DMS79 (cell line): ENCODE measurements around the gene ASF1B.
"Not testable (repeated sequence)": the region's sequence is repeated elsewhere in the genome, so short reads cannot be mapped to it uniquely, and the experiment has no call there.

Experiments
- DNase-seq: peaks from one replicate; lab custom pipeline; 2025; lab: John Stamatoyannopoulos, UW

Gene ASF1B

DNA sequence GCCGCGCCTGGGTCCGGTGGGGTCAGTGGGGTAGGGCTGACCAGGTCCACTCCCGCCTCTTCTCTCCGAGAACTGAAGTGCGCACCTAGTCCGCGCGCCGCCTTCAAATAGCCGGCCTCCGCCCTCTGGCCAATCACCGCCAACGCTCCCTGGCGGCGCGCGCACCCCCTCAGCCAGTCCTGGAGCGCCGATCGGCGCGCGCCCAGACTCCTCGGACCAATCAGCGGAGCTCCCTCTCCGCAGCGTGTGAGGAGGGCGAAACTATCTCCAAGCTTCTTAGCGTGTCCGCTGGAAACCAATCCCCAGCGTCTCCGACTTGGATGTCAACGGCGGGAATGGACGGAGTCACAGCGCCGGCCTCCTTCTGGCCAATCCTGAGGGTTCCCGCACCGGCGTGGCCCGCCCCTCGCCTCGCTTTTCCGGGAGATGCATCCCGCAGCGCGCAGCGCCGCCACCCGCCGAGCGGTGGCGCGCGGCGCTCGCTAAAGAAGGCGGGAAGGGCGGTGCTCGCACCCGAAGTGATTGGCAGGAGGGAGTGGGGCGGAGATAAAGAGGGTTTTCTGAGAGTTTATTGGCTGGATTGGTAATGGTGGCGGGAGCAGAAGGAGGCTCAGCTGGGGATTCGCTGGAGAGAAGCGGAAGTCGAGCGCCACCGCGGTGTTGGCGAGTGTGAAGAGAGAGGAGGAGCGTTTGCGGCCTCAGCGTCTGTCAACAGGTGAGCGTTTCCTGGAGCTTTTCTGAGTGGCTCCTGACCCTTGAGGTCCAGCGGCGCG lies at the start of gene ASF1B:
TSS of gene ASF1B (minus strand) at position 81 of the 773 bp plus-strand sequence. CDS start 133 bp downstream, outside the sequence.
- peak; percentile 100 for DNase-seq

DNA sequence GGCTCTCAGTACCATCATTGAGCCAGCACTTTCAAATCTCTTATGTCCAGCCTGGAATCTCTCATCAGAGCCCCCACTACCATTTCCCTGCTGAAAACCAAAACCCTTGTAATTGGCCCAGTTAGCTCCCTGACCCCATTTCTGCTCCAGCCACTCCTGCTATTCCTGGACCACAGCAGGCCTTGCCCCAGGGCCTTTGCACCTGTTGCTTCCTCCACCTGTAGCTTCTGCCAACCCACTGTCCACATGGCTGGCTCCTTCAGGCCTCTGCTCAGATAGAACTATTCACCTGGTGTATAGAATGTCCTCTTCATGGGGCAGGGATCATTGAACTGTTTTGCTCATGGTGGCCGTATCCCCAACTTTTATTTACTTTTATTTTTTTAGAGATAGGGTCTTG lies 49.3 kb upstream of the ASF1B start:
- DNase-seq: not testable (repeated sequence)

DNA sequence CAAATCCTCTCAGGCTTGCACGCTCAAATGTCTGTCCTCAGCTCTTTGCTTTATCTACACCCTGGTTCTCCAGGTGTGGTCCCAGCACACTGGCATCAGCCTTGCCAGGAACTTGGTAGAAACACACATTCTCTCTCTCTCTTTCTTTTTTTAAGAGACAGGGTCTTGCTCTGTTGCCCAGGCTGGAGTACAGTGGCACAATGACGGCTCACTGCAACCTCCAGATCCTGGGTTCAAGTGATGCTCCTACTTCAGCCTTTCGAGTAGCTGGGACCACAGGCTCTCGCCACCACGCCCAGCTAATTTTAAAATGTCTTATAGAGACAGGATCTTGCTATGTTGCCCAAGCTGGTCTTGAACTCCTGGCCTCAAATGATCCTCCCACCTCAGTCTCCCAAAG lies 48.8 kb upstream of the ASF1B start:
- DNase-seq: no peak

DNA sequence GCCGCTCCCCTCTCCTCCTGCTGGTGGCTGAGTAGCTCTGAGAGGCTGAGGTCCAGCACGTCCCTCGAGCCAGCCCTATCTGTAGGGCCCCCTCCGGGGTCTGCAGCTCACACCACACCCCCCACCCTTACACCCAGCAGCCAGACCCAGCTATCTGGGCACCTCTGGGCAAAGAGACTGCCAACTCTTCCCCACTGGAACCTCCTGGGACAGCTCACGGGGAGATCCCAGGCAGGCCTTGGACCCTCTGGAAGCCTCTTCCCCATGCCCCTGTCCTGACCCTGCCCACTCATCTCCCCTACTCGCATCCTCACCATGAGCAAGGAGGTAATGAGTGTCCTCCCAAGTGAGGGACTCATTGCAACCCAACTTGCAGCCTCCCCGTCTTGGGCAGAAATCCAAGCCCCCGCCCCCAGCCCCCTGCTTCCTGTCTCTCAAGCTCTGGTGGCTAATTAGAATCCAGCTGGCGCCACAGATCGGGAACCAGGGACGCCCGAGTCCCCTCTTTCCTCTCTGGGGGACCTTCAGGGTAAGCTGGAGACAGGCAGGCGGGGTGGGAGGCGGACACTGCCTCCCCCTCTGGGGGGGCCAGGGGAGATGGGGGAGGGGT lies 47.5 kb upstream of the ASF1B start:
- DNase-seq: no peak

DNA sequence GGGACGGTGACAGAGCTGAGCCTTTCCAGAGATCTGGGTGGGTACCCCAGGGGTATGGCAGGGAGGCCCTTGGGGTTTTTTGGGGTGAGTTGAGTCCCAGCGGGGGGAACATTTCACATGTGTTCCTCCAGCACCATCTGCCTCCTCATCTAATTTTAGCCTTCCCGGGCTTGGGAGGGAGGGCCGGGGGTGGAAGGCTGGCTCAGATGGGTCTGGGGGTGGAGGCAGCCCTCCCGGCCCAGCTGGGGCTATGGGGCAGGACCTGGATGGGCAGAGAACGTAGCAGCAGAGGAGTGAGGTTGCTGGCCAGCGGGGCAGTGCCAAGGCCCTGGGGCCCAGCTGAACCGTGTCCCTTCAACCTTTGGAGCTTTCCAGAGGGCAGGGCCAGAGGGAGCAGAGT lies 46.1 kb upstream of the ASF1B start:
- DNase-seq: no peak

DNA sequence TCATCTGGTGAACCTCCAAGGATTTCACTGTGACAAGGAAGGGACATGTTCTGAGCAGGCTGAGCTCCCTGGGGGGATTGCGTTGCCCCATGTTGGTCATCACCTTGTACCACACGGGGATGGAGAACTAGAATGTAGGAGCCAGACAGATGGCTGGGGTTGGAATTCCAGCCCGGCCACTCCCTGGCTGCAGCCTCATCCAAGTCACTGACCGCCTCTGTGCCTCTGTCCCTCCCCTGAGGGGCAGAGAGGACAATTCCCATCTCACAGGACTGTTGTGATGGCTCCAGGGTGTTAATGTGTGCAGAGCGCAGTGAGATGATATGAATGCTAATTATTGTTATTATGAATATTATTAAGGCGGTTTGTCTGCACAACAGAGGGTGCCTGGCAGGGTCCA lies 45.5 kb upstream of the ASF1B start:
- no peak for DNase-seq

DNA sequence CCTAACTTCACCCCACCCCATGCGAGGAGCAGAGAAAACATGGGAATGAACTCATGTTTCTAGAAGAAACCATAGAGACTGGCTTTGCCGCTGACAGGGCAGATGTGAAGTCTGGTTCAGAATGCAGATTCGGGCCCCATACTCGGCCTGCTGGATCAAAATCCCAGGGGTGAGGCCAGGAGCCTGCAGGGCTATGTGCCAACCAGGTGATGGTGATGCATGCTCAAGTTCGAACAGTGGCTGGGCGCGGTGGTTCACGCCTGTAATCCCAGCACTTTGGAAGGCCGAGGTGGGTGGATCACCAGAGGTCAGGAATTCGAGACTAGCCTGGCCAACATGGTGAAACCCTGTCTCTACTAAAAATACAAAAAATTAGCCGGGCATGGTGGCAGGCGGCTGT lies 44.8 kb upstream of the ASF1B start:
- DNase-seq: not testable (repeated sequence)

DNA sequence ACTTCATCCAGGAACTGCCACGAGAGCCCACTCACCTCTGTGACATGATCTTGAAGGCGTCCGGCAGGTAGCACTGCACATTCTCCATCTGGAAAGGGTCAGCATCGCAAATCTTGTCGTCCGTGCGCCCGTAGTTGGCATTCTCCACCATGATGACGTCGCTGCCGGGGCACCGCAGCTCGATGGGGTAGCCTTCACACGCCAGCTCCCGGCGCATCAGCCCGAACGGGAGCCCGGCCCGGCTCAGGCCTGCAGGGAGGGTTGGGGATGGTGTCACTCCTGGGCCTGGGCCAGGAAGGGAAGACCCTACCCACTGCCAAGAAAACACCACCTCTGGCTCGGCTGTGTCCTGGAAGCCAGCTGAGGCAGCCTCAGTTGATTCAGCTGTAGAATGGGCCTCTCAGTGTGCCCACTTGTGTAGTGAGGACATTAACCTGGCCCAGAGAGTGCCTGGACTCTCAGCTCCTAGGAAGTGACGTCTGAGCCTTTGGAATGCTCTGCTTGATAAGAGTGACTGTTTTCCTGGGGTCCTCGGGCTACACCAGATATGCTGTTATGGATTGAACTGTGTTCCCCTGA lies 41.2 kb upstream of the ASF1B start:
- DNase-seq: no peak

DNA sequence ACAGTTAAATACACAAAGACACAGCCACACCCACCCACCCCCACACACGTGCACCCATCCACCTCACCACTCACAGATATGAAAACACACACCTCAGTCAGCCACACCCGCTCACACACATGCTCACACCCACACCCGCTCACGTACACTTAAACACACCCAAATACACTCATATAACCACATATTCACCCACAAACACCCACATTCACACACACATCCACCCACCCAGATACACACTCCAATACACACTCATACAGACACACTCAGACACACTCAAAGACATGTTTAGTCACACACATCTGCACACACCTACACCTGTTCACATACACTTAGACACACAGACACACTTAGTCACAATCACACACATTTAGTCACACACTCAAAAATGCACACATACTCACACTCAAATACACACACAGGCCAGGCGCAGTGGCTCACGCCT lies 39.0 kb upstream of the ASF1B start:
- no peak for DNase-seq

DNA sequence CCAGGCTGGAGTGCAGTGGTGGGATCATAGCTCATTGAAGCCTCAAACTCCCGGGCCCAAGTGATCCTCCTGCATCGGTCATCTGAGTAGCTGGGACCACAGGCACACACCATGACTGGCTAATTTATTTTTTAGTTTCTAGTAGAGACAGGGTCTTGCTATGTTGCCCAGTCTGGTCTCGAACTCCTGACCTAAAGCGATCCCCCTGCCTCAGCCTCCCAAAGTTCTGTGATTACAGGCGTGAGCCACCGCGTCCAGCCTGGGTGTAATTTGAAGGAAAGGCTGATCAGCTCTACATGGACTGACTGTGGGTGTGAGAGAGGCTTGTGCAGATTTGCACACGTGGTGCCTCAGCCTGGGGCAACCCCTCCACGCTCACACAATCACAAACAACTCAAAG lies 38.5 kb upstream of the ASF1B start:
- DNase-seq: no peak

DNA sequence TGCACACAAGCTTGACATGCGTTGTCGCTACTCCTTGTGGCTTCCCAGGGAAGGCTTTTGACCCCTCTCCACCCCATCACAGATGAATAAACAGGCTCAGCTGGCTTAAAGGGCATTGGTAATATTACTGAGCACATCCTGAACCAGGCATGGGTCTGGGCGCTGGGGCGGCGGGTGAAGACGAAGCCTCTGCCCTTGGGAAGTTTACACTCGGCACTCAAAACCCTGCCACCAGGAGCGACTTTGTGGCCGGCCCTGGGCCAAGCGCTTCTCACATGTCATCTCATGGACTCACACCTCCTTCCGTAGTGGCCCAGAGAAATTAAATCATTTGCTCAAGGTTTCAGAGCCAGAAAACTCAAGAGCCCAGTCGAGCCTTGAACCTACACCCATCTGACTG lies 32.6 kb upstream of the ASF1B start:
- DNase-seq: no peak

DNA sequence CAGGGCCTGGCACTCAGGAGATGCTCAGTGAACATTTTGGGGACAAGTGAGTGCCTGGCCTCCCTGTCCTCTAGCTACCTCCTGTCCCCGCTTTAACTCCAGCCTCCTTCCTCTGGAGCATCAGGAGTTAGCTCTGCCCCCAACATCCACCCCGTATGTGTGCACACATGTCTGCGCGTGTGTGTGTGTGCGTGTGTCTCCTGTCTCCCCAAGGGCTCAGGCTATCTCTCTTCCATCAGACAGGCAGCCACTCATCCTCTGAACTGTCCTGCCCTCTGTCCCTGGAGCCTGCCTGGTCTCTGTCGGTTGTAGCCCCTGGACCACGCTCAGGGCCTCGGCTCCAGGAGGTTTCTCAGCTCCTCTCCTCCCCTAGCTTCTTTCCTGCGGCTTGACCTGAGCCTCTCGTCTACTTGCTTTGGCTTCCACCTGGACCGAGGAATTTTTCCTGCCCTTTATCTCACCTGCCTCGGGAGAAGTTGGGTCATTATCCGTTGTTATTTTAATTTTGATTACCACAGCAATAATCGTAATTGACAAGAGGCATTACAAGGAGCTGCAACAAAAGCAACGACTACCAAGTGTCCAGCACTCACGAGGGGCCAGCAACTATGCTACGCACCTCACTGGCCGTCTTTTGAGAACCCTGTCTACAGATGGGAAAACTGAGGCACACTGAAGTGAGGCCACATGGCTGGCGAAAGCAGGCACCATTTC lies 32.0 kb upstream of the ASF1B start:
- no peak for DNase-seq

DNA sequence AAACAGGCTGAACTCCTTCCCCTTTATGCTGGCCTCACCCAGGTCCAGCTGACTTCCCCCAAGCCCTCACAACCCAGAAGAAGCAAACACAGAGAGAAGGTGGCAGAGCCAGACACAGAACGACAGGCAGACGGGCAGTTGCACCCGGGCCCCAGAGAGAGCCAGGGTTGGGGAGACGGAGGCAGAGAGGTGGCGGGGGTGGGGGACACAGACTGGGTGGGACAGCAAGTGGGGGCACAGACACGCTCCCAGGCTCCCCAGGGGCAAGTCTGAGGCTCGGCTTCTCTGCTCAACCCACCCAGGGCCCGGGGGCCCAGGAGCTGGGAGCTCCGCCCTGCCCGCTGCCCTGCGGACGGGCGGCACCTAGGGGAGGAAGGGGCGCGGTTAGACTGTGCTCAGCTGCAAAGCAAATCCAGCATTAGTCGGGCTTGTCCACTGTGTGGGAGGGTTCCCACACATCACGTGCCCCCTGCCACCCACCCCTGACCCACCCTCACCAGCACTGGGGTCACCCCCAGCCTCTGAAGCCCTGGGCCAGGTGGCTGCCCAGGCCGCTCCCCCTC lies 31.3 kb upstream of the ASF1B start:
- no peak for DNase-seq

DNA sequence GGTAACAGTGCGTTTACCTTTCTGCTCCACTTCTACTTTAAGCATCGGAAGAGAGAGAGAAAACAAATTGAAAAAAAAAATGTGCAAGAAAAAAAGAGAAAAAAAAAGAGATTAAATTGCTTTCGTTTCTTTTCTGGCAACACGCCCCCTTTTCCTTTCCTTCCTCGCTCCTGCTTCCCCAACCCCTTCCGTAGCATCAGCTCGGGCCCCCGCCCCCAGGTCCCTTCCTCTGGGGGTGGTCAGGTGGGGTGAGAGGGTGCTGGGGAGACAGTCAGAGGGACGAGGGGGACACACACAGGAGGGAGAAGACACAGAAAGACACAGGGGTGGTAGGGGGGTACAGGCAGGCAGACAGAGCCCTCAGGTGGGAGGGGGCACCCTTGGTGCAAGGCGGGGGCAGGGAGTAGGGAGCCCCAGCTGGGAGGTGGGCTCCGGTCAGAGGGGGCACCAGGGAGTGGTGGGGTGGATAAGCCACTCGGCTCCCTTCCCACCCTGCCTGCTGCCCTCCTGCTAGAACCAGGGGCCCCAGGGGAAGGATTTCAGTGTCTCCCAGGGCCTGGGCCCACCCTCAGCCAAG lies 30.7 kb upstream of the ASF1B start:
- no peak for DNase-seq

DNA sequence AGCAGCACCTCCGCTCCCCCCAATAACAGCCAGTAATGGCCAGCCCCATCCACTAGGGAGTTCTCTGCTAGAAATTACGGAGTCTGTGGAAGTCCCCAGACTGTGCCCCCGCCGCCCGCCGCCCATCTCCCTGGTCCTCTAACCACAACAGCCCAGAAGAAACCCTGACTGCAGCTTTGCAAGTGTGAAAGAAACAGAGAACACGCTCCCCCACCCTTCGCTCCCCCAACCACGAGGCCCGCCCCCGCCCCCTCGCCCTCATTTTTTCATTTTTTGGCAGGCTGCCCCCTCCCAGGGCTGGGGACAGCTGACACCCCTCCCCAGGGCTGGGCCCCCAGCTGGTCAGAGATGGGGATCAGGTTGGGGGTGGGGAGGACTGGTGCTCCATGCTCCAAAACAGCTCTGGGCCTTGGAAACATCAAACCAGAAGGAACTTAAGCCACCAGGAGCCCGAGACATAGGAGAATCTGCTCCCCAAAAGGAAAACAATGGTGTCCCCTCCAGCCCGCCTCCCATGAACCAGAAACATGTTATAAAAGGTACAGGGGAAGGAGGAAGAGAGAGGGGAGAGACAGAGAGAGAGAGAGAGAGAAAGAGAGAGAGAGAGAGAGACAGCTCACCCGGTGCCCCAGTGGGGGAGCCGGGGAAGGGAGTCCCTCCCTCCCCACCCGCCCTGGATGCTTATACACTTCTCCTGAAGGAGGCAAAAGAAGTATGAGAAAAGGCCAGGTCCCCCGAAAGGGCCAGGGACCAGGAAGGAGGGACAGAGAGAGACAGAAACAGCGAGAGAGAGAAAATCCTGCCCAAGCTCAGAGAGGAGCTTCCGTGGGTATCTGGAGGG lies 29.8 kb upstream of the ASF1B start:
- no peak for DNase-seq

DNA sequence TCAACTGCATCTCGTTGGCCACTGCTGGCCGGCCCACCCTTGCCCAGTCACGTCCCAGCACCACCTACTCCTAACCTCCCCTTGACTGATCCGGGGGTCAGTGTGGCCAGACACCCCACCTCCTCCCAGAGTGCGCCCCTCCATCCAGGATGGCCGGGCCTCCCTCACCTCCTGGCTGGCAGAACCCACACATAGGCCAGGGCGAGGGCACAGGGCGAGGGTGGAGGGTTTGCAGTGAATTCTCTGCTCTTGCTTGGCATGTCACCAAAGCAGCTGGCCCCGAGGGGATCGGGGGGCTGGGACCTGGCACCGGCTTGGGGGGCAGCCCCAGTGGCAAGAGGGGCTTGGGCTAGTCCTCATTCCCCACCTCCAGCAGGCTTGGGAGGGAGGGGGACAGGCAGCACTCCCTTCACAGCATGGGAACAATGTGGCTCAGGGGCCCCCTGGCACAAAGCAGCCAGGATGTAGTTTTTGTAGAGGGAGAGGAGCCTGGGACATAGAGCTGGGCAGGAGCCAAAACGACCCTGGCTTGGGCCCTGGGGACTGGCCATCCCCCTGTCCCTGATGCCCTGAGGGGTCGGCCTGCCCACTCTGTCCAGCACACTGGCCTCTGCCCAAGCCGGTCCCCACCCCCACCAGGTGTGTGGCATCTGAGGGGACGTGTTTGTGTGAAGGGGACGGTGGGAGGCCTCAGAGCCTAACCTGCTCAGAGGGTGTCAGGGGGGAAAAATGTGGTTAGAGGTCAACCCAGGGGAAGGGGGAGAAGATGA lies 28.5 kb upstream of the ASF1B start:
- no peak for DNase-seq

DNA sequence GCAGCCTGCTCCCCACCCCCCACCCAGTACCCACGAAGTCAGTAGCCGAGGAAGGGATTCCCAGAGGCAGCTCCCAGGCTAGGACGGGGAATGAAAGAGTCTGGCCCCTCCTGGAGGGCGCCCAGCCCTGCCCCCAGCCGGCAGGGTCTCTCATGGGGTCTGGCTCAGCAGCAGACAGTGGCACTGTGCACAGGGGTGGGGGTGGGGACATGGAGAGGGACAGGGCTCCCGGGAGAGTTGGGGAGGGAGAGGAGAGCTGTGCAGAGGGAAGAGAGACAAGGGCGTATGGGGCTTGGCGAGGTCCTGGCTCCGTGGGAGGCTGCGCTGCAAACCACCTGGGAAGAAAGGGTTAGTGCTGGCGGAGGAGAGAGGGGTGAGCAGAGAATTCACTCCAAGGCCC lies 27.7 kb upstream of the ASF1B start:
- no peak for DNase-seq

DNA sequence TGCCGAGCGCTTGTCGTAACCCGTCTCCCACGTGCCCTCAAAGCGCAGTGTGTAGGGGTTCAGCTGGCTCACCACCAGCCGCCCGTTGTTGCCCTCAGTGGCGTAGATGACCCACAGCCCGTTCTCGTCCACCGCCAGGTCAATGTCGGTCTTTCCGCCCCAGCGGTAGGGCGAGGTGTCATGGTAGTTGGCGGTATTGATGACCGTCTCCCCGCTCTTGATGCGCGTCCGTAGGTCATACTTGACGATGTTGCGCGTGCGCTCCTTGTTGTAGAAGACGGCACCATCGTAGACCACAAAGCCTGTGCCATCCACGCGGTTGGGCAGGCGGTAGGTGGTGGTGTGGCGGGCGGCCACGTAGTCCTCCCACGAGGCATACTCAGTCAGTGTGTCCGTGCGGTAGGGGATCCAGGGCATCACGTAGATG lies 26.5 kb upstream of the ASF1B start:
- DNase-seq: no peak

DNA sequence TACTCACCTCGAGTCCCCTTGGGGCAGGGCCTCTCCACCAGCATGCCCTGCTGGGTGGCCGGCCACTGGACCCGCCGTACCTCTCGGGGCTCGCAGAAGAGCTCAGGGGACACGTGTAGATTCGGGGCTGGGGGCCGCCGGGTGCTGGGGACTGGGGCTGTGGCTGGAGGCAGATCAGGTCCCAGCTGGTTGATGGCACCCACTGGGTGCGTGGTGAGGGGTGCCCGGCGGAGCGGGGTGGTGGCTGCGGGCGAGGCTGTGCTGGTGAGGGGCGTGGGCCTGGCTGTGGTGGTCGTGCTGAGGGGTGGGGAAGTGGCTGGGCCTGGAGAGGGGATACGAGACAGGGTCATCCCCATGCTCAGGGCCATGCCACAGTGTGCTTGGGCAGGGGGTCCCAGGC lies 24.9 kb upstream of the ASF1B start:
- no peak for DNase-seq

DNA sequence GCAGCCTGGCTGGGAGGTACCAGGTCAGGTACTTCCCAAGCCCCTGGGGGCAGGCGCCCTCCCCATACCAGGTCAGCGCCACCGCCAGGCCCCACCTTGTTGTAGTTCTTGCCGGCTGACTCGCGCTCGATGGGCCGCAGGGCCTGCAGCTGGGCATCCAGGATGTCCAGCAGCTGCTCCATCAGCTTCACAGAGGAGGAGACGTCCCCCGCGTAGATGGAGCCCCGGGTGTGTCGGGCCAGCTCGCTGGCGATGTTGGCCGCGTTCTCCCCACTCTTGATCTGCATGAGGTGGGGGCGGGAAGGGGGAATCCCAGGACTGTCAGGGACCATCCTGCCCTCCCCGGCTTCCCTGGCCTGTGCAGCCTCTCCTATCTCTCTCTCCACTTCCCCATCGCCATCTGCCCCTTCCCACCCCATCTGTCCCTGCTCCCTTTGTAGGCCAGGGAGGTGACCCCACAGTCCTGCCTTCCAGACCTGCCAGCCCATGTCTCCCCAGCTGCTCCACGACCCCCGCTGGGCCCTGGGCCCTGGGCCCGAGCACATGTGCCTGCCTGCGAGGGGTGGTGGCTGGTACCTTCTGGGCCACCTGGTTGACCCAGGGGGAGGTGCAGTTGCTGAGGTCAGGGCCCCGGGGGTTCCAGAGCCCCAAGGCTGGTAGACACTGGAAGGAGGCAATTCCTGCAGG lies 23.8 kb upstream of the ASF1B start:
- DNase-seq: no peak
